Thoracic aorta (tissue), 2 donors: Measurements from ENCODE around the gene CKAP4. TPM values are rescaled to one million over a fixed set of nuclear protein-coding genes. Genes with fewer than 3 reads are reported as not detected.
A peak's percentile ranks its signal among the peaks of the same experiment; 100 is the strongest.

Experiments
- ATAC-seq: fragments of 150-250 bp; one replicate; pipeline ENCODE4 v1.8.0; 2017; ENCODE audit warnings: low read depth; ENCODE audit not compliant: insufficient number of reproducible peaks, low FRiP score
- DNase-seq: peaks from one replicate; pipeline ENCODE4 v3.0.0-alpha.2; 2020; ENCODE audit warnings: low spot score
- H3K27ac ChIP-seq, 2 donors: fragments of 200-600 bp; sonication (generic); 1 replicate in 1 of 2; 2 replicates in 1 of 2; pipeline ENCODE4 v1.5.1; 2016; ENCODE audit warnings: mild to moderate bottlenecking in 2 of 2, moderate library complexity in 2 of 2
- H3K27me3 ChIP-seq: fragments of 200-600 bp; sonication (generic); replicated peaks from 2 replicates; pipeline ENCODE4 v1.6.0; 2016; ENCODE audit warnings: mild to moderate bottlenecking; ENCODE audit not compliant: insufficient read depth
- H3K36me3 ChIP-seq: fragments of 200-600 bp; sonication (generic); one replicate; pipeline ENCODE4 v1.5.1; 2016
- H3K4me1 ChIP-seq, 2 donors: fragments of 200-600 bp; sonication (generic); 1 replicate in 1 of 2; 2 replicates in 1 of 2; pipeline versions ENCODE4 v1.5.1 to v1.6.0; 2016; ENCODE audit warnings: low read depth in 2 of 2, mild to moderate bottlenecking in 1 of 2; ENCODE audit not compliant: control insufficient read depth in 1 of 2
- H3K4me3 ChIP-seq: fragments of 200-600 bp; sonication (generic); 2 replicates; pipeline ENCODE4 v1.5.1; 2016; ENCODE audit warnings: mild to moderate bottlenecking
- H3K9me3 ChIP-seq: fragments of 200-600 bp; sonication (generic); 2 replicates; pipeline ENCODE4 v1.5.1; 2016
- CTCF ChIP-seq: fragments of 200-600 bp; sonication (generic); IDR thresholded peaks from one replicate; pipeline ENCODE4 v1.5.1; 2019; ENCODE audit warnings: antibody characterized with exemption
- total RNA-seq, 2 donors: library from RNA; depleted of rRNA; stranded (reverse); fragments of >200 nt; gene quantifications; one replicate each; pipeline versions ENCODE4 v1.1.0 to v1.2.3, GENCODE V29; 2016

The CKAP4 gene
- total RNA-seq, 2 donors from 2014 or later = 81.4 to 85.1 TPM

GRCh38 chr12:106229036-106229591, 18.7 kb downstream of the CKAP4 start:
- no peaks in the 10 kb centered on the region for H3K4me1 ChIP-seq
- H3K27ac ChIP-seq = no peak overlapping the region
- no peak overlapping the region for H3K4me3 ChIP-seq
- H3K27me3 ChIP-seq = no peaks in the 10 kb centered on the region
- no peak for TF ChIP-seq CTCF
- no peaks in the 10 kb centered on the region for H3K9me3 ChIP-seq
- no peaks in the 10 kb centered on the region for H3K36me3 ChIP-seq
- DNase-seq (no peak), ATAC-seq (no peak)

GRCh38 chr12:106228320-106228710, 19.5 kb downstream of the CKAP4 start:
- Histone ChIP-seq H3K27me3 (no peaks in the 10 kb centered on the region), H3K9me3 (no peaks in the 10 kb centered on the region), H3K27ac (no peak overlapping the region), H3K4me1 (peaks cover 0 to 8% of the 10 kb centered on the region in 2 donors), H3K4me3 (no peak overlapping the region), H3K36me3 (no peaks in the 10 kb centered on the region)
- no peak for TF ChIP-seq CTCF
- DNase-seq (no peak), ATAC-seq (no peak)

GRCh38 chr12:106227641-106228319, 20.0 kb downstream of the CKAP4 start:
- Histone ChIP-seq H3K27me3 (no peaks in the 10 kb centered on the region), H3K36me3 (no peaks in the 10 kb centered on the region), H3K27ac (no peak overlapping the region), H3K4me1 (peaks cover 0 to 12% of the 10 kb centered on the region in 2 donors), H3K9me3 (no peaks in the 10 kb centered on the region), H3K4me3 (no peak overlapping the region)
- DNase-seq (no peak), ATAC-seq (no peak)
- no peak for TF ChIP-seq CTCF

GRCh38 chr12:106226884-106227640, 20.8 kb downstream of the CKAP4 start:
- no peak overlapping the region for H3K27ac ChIP-seq

More at GRCh38 chr12:106226884-106227640, 20.8 kb downstream of the CKAP4 start:
- ATAC-seq (no peak), DNase-seq (no peak)
- no peaks in the 10 kb centered on the region for H3K27me3 ChIP-seq
- H3K4me1 ChIP-seq = peaks cover 0 to 12% of the 10 kb centered on the region in 2 donors
- peak; percentile 74 for TF ChIP-seq CTCF
- no peaks in the 10 kb centered on the region for H3K36me3 ChIP-seq
- H3K4me3 ChIP-seq = no peak overlapping the region
- H3K9me3 ChIP-seq = no peaks in the 10 kb centered on the region
